ENCODE measurements around the gene LCN1. TPM values are rescaled to one million over a fixed set of nuclear protein-coding genes. Genes with fewer than 3 reads are reported as not detected.
"Not testable (repeated sequence)": the region's sequence is repeated elsewhere in the genome, so short reads cannot be mapped to it uniquely, and the experiment has no call there.

LCN1 gene
- total and polyA plus RNA-seq, 4 donors = not detected

GRCh38 chr9:135545646-135546176, 24.5 kb downstream of the LCN1 start, which contains the start of gene OBP2A:
Gene OBP2A, plus strand, starts transcription at chr9:135546126. Its CDS starts 55 bp downstream, at chr9:135546181.
- DNase-seq (ENCODE audit: low read depth in 4 of 6, low spot score in 6 of 6); H3K4me3 ChIP-seq (ENCODE audit: low read depth, low read length); H3K27me3 ChIP-seq (ENCODE audit: control insufficient read depth, insufficient read depth, low read length); H3K36me3 ChIP-seq (ENCODE audit: control insufficient read depth, insufficient read depth, low read length); H3K4me1 ChIP-seq (ENCODE audit: control insufficient read depth, insufficient read depth, low read length); H3K9me3 ChIP-seq (ENCODE audit: control insufficient read depth, insufficient read depth, low read length); H3K27ac ChIP-seq (ENCODE audit: low read depth, low read length): not testable (repeated sequence)
- WGBS (ENCODE audit: insufficient coverage) = 73% methylated on average over 10 of the region's 19 CpGs

GRCh38 chr9:135546792-135547617, 25.8 kb downstream of the LCN1 start:
- not testable (repeated sequence) for H3K27ac ChIP-seq (ENCODE audit: low read depth, low read length); H3K4me3 ChIP-seq (ENCODE audit: low read depth, low read length); H3K4me1 ChIP-seq (ENCODE audit: control insufficient read depth, insufficient read depth, low read length); H3K36me3 ChIP-seq (ENCODE audit: control insufficient read depth, insufficient read depth, low read length); H3K9me3 ChIP-seq (ENCODE audit: control insufficient read depth, insufficient read depth, low read length); H3K27me3 ChIP-seq (ENCODE audit: control insufficient read depth, insufficient read depth, low read length); DNase-seq (ENCODE audit: low read depth in 4 of 6, low spot score in 6 of 6)
- WGBS (ENCODE audit: insufficient coverage) = 90% methylated on average over 15 of the region's 21 CpGs

GRCh38 chr9:135547756-135548736, 26.8 kb downstream of the LCN1 start:
- no peak for DNase-seq (ENCODE audit: low read depth in 4 of 6, low spot score in 6 of 6)
- no peak overlapping the region for H3K4me3 ChIP-seq (ENCODE audit: low read depth, low read length)

GRCh38 chr9:135549478-135550343, 28.5 kb downstream of the LCN1 start:
- H3K27ac ChIP-seq (ENCODE audit: low read depth, low read length); DNase-seq (ENCODE audit: low read depth in 4 of 6, low spot score in 6 of 6); H3K4me1 ChIP-seq (ENCODE audit: control insufficient read depth, insufficient read depth, low read length); H3K27me3 ChIP-seq (ENCODE audit: control insufficient read depth, insufficient read depth, low read length); H3K9me3 ChIP-seq (ENCODE audit: control insufficient read depth, insufficient read depth, low read length); H3K4me3 ChIP-seq (ENCODE audit: low read depth, low read length); H3K36me3 ChIP-seq (ENCODE audit: control insufficient read depth, insufficient read depth, low read length): not testable (repeated sequence)
- WGBS (ENCODE audit: insufficient coverage) = 84% methylated on average over 24 of the region's 28 CpGs

More at GRCh38 chr9:135547756-135548736, 26.8 kb downstream of the LCN1 start:
- WGBS (ENCODE audit: insufficient coverage) = 81% methylated on average over 26 of the region's 28 CpGs
- Histone ChIP-seq H3K27ac (ENCODE audit: low read depth, low read length) (no peak overlapping the region), H3K9me3 (ENCODE audit: control insufficient read depth, insufficient read depth, low read length) (no peaks in the 10 kb centered on the region), H3K27me3 (ENCODE audit: control insufficient read depth, insufficient read depth, low read length) (no peaks in the 10 kb centered on the region), H3K4me1 (ENCODE audit: control insufficient read depth, insufficient read depth, low read length) (no peaks in the 10 kb centered on the region), H3K36me3 (ENCODE audit: control insufficient read depth, insufficient read depth, low read length) (no peaks in the 10 kb centered on the region)

GRCh38 chr9:135550344-135550918, 29.2 kb downstream of the LCN1 start:
- DNase-seq (ENCODE audit: low read depth in 4 of 6, low spot score in 6 of 6) = no peak

GRCh38 chr9:135551031-135551430, 29.8 kb downstream of the LCN1 start:
- no peaks in the 10 kb centered on the region for H3K27me3 ChIP-seq (ENCODE audit: control insufficient read depth, insufficient read depth, low read length)
- 74% methylated on average over 13 of the region's 14 CpGs for WGBS (ENCODE audit: insufficient coverage)
- DNase-seq (ENCODE audit: low read depth in 4 of 6, low spot score in 6 of 6) = no peak
- no peaks in the 10 kb centered on the region for H3K4me1 ChIP-seq (ENCODE audit: control insufficient read depth, insufficient read depth, low read length)
- no peak overlapping the region for H3K27ac ChIP-seq (ENCODE audit: low read depth, low read length)
- no peaks in the 10 kb centered on the region for H3K9me3 ChIP-seq (ENCODE audit: control insufficient read depth, insufficient read depth, low read length)
- no peaks in the 10 kb centered on the region for H3K36me3 ChIP-seq (ENCODE audit: control insufficient read depth, insufficient read depth, low read length)
- H3K4me3 ChIP-seq (ENCODE audit: low read depth, low read length) = no peak overlapping the region

More at GRCh38 chr9:135550344-135550918, 29.2 kb downstream of the LCN1 start:
- no peaks in the 10 kb centered on the region for H3K9me3 ChIP-seq (ENCODE audit: control insufficient read depth, insufficient read depth, low read length)
- H3K27ac ChIP-seq (ENCODE audit: low read depth, low read length) = no peak overlapping the region
- no peaks in the 10 kb centered on the region for H3K36me3 ChIP-seq (ENCODE audit: control insufficient read depth, insufficient read depth, low read length)
- WGBS (ENCODE audit: insufficient coverage) = 79% methylated on average over 13 of the region's 17 CpGs
- H3K4me1 ChIP-seq (ENCODE audit: control insufficient read depth, insufficient read depth, low read length) = no peaks in the 10 kb centered on the region
- H3K27me3 ChIP-seq (ENCODE audit: control insufficient read depth, insufficient read depth, low read length) = no peaks in the 10 kb centered on the region
- no peak overlapping the region for H3K4me3 ChIP-seq (ENCODE audit: low read depth, low read length)

- no peaks in the 10 kb centered on the region for H3K27me3 ChIP-seq (ENCODE audit: control insufficient read depth, insufficient read depth, low read length)
Observed at GRCh38 chr9:135551456-135551855, 30.2 kb downstream of the LCN1 start.

GRCh38 chr9:135552021-135552697, 30.9 kb downstream of the LCN1 start:
- no peaks in the 10 kb centered on the region for H3K4me1 ChIP-seq (ENCODE audit: control insufficient read depth, insufficient read depth, low read length)

More at GRCh38 chr9:135551456-135551855, 30.2 kb downstream of the LCN1 start:
- DNase-seq (ENCODE audit: low read depth in 4 of 6, low spot score in 6 of 6) = no peak
- Histone ChIP-seq H3K27ac (ENCODE audit: low read depth, low read length) (no peak overlapping the region), H3K9me3 (ENCODE audit: control insufficient read depth, insufficient read depth, low read length) (no peaks in the 10 kb centered on the region), H3K36me3 (ENCODE audit: control insufficient read depth, insufficient read depth, low read length) (no peaks in the 10 kb centered on the region), H3K4me3 (ENCODE audit: low read depth, low read length) (no peak overlapping the region), H3K4me1 (ENCODE audit: control insufficient read depth, insufficient read depth, low read length) (no peaks in the 10 kb centered on the region)
- 92% methylated on average over 13 of the region's 13 CpGs for WGBS (ENCODE audit: insufficient coverage)

More at GRCh38 chr9:135552021-135552697, 30.9 kb downstream of the LCN1 start:
- Histone ChIP-seq H3K27ac (ENCODE audit: low read depth, low read length) (no peak overlapping the region), H3K4me3 (ENCODE audit: low read depth, low read length) (no peak overlapping the region), H3K9me3 (ENCODE audit: control insufficient read depth, insufficient read depth, low read length) (no peaks in the 10 kb centered on the region), H3K27me3 (ENCODE audit: control insufficient read depth, insufficient read depth, low read length) (no peaks in the 10 kb centered on the region), H3K36me3 (ENCODE audit: control insufficient read depth, insufficient read depth, low read length) (no peaks in the 10 kb centered on the region)
- WGBS (ENCODE audit: insufficient coverage) = 90% methylated on average over 16 of the region's 18 CpGs
- DNase-seq (ENCODE audit: low read depth in 4 of 6, low spot score in 6 of 6) = no peak

Data from spinal cord (tissue), 10 donors.